ENCODE results near the gene AOX1. TPM values are rescaled to one million over a fixed set of nuclear protein-coding genes. Genes with fewer than 3 reads are reported as not detected.

Gene AOX1
- total RNA-seq, 2 donors from 2014 or later: 0.83 to 0.84 TPM

DNA sequence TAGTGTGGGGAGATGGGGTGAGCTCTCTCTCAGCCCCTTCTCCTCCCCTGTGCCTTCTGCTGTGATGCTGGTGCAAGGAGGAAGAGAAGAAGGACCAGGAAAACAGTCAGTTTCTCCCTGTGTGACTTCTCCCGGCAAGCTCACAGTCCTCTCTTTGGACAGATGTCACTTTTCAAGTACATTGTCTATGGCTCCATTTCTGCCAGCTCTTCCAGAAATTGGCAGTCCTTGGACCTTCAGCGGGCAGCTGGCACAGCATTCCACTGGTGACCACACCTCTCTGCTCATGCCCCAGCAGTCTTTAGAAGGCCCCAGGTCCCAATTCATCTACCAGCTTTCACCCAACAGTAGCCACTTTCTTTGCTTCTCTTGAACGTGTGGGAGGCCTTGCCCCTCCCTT lies 63.9 kb downstream of the AOX1 start:
- H3K27me3 Mint-ChIP-seq (ENCODE audit: low read depth): no peaks in the 10 kb centered on the region
- H3K27ac Mint-ChIP-seq: no peak overlapping the region
- H3K36me3 Mint-ChIP-seq (ENCODE audit: insufficient read depth in 2 of 2): no peaks in the 10 kb centered on the region
- DNase-seq (no peak), ATAC-seq (replicated peaks in 1 of 2) (no peak)
- peaks cover 0 to 3% of the 10 kb centered on the region in 2 donors for H3K9me3 Mint-ChIP-seq
- H3K4me1 Mint-ChIP-seq (ENCODE audit: low read depth): no peaks in the 10 kb centered on the region
- no peak overlapping the region for H3K4me3 Mint-ChIP-seq

DNA sequence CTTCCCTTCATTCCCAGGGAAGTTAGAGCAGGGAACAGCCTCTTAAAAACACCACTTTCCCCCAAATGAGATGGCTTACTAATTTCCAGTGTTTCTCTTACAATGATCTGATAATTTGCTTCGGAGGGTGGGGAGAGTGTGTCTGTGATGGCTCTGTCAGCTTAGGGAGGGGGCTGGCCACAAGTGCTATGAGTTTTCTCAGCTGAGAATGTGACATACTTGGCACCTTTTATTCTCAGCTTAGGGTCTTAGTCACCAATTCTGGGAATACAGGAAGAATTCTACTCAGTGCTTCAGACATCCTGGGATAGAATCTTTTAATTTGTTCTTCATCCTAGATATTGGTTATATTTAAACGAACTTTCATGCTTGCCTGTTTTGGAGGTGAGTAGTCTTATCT lies 64.4 kb downstream of the AOX1 start:
- peaks cover 0 to 3% of the 10 kb centered on the region in 2 donors for H3K9me3 Mint-ChIP-seq
- no peak overlapping the region for H3K27ac Mint-ChIP-seq
- H3K36me3 Mint-ChIP-seq (ENCODE audit: insufficient read depth in 2 of 2): no peaks in the 10 kb centered on the region
- DNase-seq (no peak), ATAC-seq (replicated peaks in 1 of 2) (no peak)
- peaks cover 4% of the 10 kb centered on the region for H3K27me3 Mint-ChIP-seq (ENCODE audit: low read depth)
- no peak overlapping the region for H3K4me3 Mint-ChIP-seq
- no peaks in the 10 kb centered on the region for H3K4me1 Mint-ChIP-seq (ENCODE audit: low read depth)

DNA sequence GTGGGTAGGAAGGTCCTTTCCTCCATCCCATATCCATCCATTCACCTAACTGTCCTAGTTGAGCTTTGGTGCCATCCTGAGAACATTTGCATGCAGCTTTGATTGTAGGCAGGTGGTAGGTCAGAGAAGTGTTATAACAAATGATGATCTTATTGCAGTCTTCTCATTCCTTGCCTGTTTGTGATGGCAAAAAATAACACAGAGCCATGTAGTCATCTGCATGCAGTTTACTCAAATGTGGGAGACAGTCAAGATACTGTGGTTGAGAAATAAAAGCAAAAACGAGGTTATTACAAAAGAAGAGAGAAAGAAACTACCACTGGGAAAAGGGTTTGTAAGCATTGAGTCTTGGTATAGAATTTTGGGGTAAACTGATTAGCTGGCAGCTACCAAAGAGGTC lies 66.3 kb downstream of the AOX1 start:
- no peak for DNase-seq
- Mint-ChIP-seq H3K27me3 (ENCODE audit: low read depth) (peaks cover 12% of the 10 kb centered on the region), H3K4me1 (ENCODE audit: low read depth) (no peaks in the 10 kb centered on the region), H3K9me3 (peaks cover 0 to 3% of the 10 kb centered on the region in 2 donors), H3K36me3 (ENCODE audit: insufficient read depth in 2 of 2) (no peaks in the 10 kb centered on the region), H3K27ac (no peak overlapping the region), H3K4me3 (no peak overlapping the region)
- no peak for ATAC-seq (replicated peaks in 1 of 2)

DNA sequence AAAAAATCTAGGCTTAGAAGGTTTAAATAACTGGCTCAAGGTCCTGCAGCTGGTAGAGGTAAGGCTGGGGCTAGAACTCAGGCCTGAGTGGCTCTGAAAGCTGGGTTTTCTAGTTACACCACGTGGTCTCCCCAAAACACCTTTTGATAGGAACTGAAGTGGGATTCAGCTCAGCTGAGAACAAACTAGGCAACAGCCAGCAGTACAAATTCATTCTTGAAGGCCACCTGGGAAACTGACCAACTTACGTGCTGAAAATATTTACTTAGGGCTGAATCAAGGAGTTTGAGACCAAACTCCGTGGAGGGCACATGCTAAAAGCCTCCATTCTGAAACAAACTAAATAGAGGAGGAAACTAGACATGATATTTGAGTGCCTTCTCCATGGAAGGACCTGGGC lies 67.2 kb downstream of the AOX1 start:
- Mint-ChIP-seq H3K9me3 (peaks cover 0 to 3% of the 10 kb centered on the region in 2 donors), H3K4me1 (ENCODE audit: low read depth) (no peaks in the 10 kb centered on the region), H3K4me3 (no peak overlapping the region), H3K27me3 (ENCODE audit: low read depth) (peaks cover 12% of the 10 kb centered on the region), H3K27ac (no peak overlapping the region), H3K36me3 (ENCODE audit: insufficient read depth in 2 of 2) (no peaks in the 10 kb centered on the region)
- no peak for DNase-seq
- no peak for ATAC-seq (replicated peaks in 1 of 2)

DNA sequence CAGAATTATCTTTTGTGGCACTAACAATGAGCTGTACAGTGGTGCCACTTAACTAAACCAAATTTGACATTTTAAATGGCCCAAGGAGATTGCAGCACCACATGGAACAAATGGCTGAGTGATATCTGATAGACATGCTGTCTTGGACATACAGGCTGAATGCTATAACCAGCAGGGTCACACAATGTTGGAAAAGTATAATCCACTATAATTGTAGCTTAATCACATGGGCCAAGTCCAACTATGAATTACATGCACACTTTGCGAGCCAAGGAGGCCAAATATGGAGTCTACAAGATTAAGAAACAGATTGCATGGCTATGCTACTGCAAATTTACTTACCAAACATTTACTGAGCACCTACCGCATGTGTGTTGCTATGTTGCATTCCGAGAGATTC lies 69.0 kb downstream of the AOX1 start:
- no peak overlapping the region for H3K4me3 Mint-ChIP-seq
- DNase-seq: no peak
- H3K9me3 Mint-ChIP-seq: peaks cover 0 to 3% of the 10 kb centered on the region in 2 donors
- H3K27me3 Mint-ChIP-seq (ENCODE audit: low read depth): peaks cover 12% of the 10 kb centered on the region
- no peaks in the 10 kb centered on the region for H3K36me3 Mint-ChIP-seq (ENCODE audit: insufficient read depth in 2 of 2)
- no peaks in the 10 kb centered on the region for H3K4me1 Mint-ChIP-seq (ENCODE audit: low read depth)
- ATAC-seq (replicated peaks in 1 of 2): no peak
- H3K27ac Mint-ChIP-seq: no peak overlapping the region

DNA sequence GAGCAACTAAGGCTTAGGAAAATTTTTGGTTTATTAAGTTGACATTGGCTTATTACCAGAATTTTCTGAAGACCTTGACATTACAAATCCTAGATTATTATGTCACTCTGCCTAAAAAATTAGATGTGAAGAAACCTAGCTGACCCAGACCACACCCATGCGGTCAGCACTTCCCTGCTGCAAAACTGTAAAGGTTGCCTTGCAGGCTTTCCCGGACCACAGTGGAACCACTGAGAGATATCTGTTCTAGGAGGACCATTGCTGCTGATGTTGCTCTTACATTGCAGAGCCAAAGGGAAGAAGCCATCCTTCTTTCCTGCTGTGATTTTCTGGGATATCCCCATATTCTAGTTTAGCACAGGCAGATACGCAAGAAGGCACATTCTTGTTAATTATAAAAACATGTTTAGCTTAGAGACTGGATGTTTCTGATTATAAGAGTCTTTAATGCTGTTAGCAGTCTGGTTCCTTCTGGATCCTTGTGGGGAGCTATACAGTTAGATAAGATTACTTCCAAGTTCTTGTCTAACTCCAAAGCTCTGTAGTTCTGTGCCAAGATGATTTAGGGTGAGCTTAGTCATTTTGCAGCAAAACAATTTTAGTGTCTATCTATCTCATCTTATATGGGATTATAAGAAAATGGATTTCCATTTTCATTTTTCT lies 70.2 kb downstream of the AOX1 start:
- H3K36me3 Mint-ChIP-seq (ENCODE audit: insufficient read depth in 2 of 2): no peaks in the 10 kb centered on the region
- ATAC-seq (replicated peaks in 1 of 2) (no peak), DNase-seq (no peak)
- H3K27me3 Mint-ChIP-seq (ENCODE audit: low read depth): peaks cover 12% of the 10 kb centered on the region
- no peaks in the 10 kb centered on the region for H3K9me3 Mint-ChIP-seq
- no peak overlapping the region for H3K27ac Mint-ChIP-seq
- H3K4me1 Mint-ChIP-seq (ENCODE audit: low read depth): no peaks in the 10 kb centered on the region
- no peak overlapping the region for H3K4me3 Mint-ChIP-seq

DNA sequence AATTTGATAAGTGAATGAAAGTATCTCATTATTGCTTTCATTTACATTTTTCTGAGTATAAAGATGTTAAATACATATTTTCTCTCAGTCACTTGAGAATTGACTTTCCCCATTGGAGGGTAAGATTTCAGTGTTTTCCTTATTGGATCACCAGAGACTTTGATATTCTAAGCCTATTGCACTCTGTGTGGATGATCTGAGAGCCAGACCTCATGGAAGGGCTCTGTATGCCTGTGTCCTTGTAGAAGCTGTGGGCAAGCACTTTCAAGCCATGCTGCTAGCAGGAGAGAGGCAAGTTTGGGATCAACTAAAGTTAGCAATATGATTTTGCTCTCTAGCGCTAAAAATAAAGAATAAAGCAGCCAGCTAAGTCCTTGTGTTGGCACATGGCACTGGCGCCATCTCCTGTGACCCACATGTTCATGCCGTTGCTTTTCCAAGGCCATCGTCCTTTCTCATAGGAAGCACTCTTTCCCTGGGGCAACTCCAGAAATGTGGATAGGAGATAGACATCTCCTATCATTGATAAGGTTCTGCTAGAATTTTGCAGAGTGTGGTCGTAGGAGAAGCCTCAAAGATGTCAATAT lies 72.6 kb downstream of the AOX1 start:
- Mint-ChIP-seq H3K27me3 (ENCODE audit: low read depth) (peaks cover 23% of the 10 kb centered on the region), H3K9me3 (no peaks in the 10 kb centered on the region), H3K4me1 (ENCODE audit: low read depth) (no peaks in the 10 kb centered on the region), H3K36me3 (ENCODE audit: insufficient read depth in 2 of 2) (no peaks in the 10 kb centered on the region), H3K4me3 (no peak overlapping the region), H3K27ac (no peak overlapping the region)
- DNase-seq (no peak), ATAC-seq (replicated peaks in 1 of 2) (no peak)

DNA sequence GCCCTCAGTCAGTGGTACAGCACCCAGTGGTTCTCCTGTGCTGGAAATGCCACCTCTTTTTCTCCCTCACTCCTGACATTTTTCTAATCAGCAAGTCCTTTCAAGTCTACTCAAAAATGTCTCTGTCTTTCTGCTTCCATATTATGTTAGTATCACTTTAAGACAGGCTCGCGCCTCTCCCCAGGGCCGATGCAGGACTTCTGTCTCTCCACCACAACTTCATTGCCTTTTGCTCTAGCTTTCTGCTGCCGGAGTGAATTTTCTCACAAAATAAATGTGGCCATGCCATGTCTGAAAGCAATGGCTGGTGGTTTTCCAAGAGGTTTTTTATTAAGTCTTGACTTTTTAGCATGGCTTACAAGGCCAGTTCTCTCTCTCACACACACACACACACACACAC lies 73.6 kb downstream of the AOX1 start:
- no peak overlapping the region for H3K27ac Mint-ChIP-seq
- H3K4me3 Mint-ChIP-seq: no peak overlapping the region
- ATAC-seq (replicated peaks in 1 of 2) (no peak), DNase-seq (no peak)
- H3K4me1 Mint-ChIP-seq (ENCODE audit: low read depth): no peaks in the 10 kb centered on the region
- no peaks in the 10 kb centered on the region for H3K9me3 Mint-ChIP-seq
- H3K27me3 Mint-ChIP-seq (ENCODE audit: low read depth): peaks cover 23% of the 10 kb centered on the region
- no peaks in the 10 kb centered on the region for H3K36me3 Mint-ChIP-seq (ENCODE audit: insufficient read depth in 2 of 2)

DNA sequence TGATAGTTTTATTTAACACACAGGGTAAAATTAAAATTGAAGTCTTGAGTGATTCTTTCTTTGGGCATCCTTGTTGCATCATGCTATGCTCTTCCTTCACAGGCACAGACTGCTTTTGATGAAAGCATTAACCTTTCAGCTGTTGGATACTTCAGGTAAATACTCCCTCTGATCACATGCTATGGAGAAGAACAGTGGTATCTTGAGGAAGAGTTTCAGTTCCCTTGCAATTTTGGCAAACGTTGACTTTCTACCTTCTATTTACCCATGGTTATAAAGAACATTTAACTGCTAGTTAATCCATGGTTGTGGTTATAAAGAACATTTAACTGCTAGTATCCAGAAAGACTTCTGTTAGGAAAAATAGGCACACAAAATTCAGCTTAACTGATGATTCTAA lies 75.7 kb downstream of the AOX1 start:
- Mint-ChIP-seq H3K27ac (no peak overlapping the region), H3K4me3 (no peak overlapping the region), H3K4me1 (ENCODE audit: low read depth) (no peaks in the 10 kb centered on the region), H3K27me3 (ENCODE audit: low read depth) (peaks cover 11% of the 10 kb centered on the region), H3K9me3 (no peaks in the 10 kb centered on the region), H3K36me3 (ENCODE audit: insufficient read depth in 2 of 2) (no peaks in the 10 kb centered on the region)
- ATAC-seq (replicated peaks in 1 of 2) (no peak), DNase-seq (no peak)

DNA sequence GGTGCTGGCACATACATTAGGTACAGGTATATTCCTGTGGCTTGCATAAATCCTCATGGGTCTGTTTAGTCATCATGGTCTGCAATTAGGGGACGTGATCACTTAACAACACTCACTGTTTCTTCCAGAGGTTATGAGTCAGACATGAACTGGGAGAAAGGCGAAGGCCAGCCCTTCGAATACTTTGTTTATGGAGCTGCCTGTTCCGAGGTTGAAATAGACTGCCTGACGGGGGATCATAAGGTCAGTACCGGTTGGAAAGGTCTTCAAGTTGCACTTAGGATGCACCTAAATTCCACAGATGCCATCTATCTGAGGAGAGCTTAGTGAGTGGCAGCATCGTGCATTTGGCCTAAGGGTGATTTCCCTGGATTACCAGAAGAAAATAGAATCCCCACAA lies 76.9 kb downstream of the AOX1 start:
- Mint-ChIP-seq H3K4me1 (ENCODE audit: low read depth) (peaks cover 5% of the 10 kb centered on the region), H3K36me3 (ENCODE audit: insufficient read depth in 2 of 2) (no peaks in the 10 kb centered on the region), H3K4me3 (no peak overlapping the region), H3K27me3 (ENCODE audit: low read depth) (peaks cover 11% of the 10 kb centered on the region), H3K9me3 (no peaks in the 10 kb centered on the region), H3K27ac (no peak overlapping the region)
- DNase-seq (no peak), ATAC-seq (replicated peaks in 1 of 2) (no peak)

DNA sequence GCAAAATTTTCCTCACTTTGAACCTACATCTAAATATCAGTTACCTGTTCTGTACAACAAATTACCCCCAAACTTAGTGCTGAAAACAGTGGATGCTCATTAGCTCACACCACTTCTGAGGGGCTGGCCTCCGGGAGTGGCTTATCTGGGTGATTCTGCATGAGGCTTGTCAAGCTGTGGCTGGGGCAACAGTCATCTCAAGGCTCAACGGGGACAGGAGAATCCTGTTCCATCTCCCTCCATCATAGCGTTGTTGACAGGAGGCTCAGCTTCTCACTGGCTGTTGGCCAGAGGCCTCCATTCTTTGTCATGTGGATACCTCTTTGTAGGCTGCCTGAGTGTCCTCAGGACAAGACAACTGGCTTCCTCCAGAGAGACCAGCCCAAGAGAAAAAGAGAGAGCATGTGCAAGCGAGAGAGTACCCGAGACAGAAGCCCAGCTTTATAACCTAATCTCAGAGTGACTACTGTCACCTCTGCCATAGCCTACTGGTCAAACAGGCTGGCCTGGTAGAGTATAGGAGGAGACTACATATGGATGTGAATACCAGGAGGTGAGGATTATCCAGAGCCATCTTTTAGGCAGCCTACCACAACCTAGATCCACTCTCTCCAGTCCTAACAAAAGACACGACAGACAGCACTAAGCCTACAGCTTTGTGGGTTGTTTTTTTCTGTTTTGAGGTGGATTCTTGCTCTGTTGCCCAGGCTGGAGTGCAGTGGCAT lies 79.1 kb downstream of the AOX1 start:
- peaks cover 5% of the 10 kb centered on the region for H3K4me1 Mint-ChIP-seq (ENCODE audit: low read depth)
- H3K4me3 Mint-ChIP-seq: no peak overlapping the region
- DNase-seq (no peak), ATAC-seq (replicated peaks in 1 of 2) (no peak)
- H3K36me3 Mint-ChIP-seq (ENCODE audit: insufficient read depth in 2 of 2): no peaks in the 10 kb centered on the region
- H3K27me3 Mint-ChIP-seq (ENCODE audit: low read depth): peaks cover 12% of the 10 kb centered on the region
- H3K27ac Mint-ChIP-seq: no peak overlapping the region
- no peaks in the 10 kb centered on the region for H3K9me3 Mint-ChIP-seq

DNA sequence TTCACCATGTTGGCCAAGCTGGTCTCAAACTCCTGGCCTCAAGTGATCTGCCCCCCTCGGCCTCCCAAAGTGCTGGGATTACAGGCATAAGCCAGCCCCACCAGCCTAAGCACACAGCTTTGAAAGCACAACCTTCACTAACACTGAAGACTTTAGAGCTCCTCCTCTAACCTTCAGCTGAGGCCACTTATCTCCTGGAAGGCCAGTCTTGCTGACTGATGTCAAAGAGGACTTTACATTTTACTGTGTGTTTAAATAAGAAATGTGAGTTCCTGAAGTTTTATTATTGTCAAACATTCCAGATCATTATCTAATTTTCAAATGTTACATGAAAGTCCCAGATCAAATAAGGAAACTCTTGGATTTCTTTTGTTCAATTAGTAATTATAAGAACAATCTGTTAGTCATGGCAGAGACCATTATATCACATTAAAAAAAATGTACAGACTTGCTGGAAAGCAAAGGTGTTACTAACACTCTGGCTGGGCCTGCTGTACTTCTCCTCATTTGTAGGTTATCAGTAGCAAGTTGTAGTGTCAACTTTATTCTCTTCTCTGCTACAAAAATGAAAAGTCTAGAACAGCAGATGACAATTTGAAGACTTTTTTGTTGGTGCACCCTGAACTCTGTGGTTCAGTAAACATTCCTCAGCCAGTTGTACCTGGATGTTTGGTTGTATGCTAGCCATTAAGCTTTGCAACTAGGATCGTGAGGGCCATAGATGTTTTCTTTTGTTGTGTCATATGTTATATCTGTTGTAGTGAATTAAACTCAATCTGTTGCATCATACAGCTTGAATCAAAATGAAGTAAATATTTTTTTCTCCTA lies 80.0 kb downstream of the AOX1 start:
- no peaks in the 10 kb centered on the region for H3K36me3 Mint-ChIP-seq (ENCODE audit: insufficient read depth in 2 of 2)
- H3K9me3 Mint-ChIP-seq: no peaks in the 10 kb centered on the region
- ATAC-seq (replicated peaks in 1 of 2) (no peak), DNase-seq (no peak)
- H3K27ac Mint-ChIP-seq: no peak overlapping the region
- peaks cover 5% of the 10 kb centered on the region for H3K4me1 Mint-ChIP-seq (ENCODE audit: low read depth)
- H3K4me3 Mint-ChIP-seq: no peak overlapping the region
- H3K27me3 Mint-ChIP-seq (ENCODE audit: low read depth): peaks cover 18% of the 10 kb centered on the region

DNA sequence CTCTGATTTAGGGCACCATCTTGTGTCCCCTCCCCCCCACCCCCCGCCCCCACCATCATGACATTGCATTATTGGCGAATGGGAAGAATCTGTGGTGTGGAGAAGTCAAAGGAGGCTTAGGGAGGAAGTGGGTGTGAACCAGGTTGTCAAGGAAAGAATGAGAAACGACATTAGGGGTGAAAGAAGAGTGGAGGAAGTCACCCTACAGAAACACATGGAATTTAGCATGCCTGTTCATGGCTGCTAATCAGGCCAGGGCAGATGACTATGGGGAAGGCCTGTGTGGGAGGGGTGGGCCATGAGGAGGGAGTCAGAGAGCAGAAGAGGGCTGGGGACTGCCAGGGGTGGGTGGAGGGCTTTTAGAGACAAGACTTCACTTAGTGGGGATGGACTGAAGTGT lies 81.6 kb downstream of the AOX1 start:
- no peak overlapping the region for H3K27ac Mint-ChIP-seq
- peaks cover 5% of the 10 kb centered on the region for H3K4me1 Mint-ChIP-seq (ENCODE audit: low read depth)
- H3K4me3 Mint-ChIP-seq: no peak overlapping the region
- no peaks in the 10 kb centered on the region for H3K36me3 Mint-ChIP-seq (ENCODE audit: insufficient read depth in 2 of 2)
- H3K9me3 Mint-ChIP-seq: no peaks in the 10 kb centered on the region
- no peak for DNase-seq
- no peak for ATAC-seq (replicated peaks in 1 of 2)
- H3K27me3 Mint-ChIP-seq (ENCODE audit: low read depth): peaks cover 7% of the 10 kb centered on the region

All from activated T-cell treated with anti-CD3 and anti-CD28 coated beads, Interleukin-2, amount 50 U/mL, for 72 hours (primary cell).